ENCODE data around the gene SYNC.
"Not testable (repeated sequence)": the region's sequence is repeated elsewhere in the genome, so short reads cannot be mapped to it uniquely, and the experiment has no call there.

Gene SYNC

DNA sequence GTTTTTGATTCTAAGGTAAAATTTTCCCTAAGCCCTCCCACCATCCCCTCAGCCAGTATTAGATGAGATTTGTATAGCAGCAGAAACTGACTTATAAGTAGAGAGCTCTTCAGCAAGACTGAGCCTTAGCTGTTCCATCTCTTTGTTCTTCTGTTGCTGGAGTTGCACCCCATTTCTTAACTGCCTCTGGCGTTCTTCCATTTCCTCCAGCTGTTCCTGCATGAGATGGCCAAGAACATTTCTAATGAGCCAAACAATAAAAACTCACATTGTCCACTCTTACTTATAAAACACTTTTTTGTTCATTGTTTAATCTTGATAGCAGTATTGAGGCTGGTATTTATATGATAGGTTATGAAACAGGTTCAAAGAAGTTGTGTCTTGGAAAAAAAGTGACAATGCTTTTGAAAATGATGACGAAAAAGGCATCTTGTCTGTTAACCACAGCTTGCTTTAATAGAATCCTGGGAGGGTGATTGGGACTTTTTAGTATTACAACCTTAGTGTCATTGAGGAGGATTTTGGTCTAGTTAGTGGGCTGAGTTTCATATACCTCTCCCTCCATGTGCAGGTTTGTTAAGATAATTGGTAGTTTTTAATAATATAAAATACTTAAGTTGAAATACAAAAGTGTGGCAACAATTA is 18.3 kb downstream of the SYNC start:
- DNase-seq = no peak

DNA sequence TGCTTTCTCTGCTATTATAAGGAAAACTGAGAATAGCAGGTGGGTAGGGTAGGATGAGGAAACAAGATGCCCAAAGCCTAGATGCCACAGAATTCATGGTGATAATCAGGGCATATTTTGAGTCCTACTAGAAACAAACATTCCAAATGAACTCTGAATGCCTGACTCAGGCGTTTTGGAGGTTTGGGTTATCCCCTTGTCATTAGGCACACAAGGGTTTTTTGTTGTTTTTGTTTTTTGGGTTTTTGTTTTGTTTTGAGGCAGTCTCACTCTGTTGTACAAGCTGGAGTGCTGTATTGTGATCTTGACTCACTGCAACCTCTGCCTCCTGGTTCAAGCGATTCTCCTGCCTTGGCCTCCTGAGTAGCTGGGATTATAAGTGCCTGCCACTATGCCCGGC is 19.2 kb downstream of the SYNC start:
- DNase-seq = no peak

DNA sequence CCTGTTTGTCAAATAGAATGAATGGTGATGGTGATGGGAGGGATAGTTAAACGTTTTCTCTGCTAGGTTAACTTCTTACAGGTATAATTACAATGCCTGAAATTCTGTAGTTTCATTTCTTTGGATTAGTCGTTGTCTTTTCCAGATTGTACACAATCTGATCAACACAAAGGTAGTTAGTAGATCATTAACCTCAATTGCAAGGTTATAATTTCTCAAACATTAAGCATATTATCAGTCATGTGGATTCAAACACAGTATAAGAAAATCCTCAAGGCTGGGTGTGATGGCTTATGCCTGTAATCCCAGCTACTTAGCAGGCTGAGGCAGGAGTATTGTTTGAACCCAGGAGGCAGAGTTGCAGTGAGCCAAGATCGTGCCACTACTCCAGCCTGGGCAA is 20.6 kb downstream of the SYNC start:
- DNase-seq = no peak

DNA sequence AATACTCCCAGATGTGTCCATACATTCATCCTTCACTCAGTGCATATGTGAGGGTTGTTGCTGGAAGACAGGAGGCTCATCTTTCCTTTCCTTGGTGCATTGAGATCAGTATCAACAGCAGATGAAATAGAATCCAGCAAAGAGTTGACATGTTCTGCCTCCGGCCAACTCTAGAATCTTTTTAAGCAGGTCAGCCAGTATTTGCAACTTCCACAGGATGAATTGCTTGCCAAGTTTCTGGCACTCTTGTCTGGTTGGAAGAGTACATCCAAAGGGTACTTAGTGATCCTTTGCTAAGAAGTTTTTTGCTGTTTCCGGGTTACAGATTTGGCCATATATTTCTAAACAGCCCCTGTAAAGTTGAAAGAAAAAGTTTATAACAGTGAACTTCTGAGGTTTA is 21.1 kb downstream of the SYNC start:
- no peak for DNase-seq

DNA sequence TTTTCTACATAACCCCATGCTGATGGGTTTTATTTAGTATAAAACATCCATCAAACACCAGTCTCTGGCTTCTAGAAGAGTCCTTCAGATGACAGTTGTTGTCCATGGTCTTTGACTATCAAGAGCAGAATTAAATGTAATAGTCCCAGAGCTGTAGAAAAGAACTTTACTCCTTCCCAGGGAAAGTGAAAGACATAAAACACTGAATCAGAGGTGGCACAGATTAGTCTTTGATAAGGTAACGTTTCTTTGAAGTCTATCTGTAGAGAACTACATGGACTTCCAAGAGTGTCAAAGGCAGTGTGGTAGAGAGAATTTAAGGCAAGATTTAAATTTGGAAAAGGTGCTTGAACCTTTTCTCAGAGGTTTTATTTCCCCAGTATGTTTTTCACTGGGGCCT is 21.9 kb downstream of the SYNC start:
- no peak for DNase-seq

DNA sequence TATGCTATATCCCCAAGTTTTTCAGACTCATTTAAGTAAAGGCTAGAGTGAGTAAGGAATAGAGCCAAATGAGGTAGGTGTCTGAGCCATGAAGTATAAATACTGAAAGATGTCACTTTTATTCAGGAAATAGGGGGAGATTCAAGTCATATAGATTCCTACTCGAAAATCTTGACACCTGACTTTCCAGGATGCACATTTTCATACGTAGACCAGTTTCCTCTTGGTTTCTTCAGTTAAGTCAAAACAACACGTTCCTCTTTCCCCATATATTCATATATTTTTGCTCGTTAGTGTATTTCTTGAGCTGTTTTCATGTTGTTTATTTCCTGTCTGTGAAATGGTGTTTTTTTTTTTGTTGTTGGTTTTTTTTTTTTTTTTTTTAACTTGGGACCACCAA is 22.6 kb downstream of the SYNC start:
- DNase-seq = not testable (repeated sequence)

DNA sequence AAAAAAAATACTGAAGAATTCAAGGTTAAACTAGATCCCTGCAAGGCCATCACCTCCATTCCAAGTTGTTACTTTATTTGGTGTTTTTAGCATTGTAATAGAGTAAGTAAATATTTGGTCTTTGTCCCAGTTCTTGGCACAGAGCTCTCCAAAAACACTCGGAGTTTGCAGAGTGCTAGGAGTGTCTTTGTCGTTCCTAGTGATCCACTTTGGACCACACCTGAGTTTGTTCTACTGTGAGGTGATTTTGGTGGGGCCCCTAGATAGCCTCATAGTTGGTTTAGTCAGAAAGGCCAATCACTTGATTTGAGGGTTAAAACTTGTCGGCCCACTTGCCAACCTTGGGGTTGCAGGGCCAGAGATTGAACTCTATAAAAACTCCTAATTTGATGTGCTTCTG is 25.6 kb downstream of the SYNC start:
- DNase-seq = no peak

DNA sequence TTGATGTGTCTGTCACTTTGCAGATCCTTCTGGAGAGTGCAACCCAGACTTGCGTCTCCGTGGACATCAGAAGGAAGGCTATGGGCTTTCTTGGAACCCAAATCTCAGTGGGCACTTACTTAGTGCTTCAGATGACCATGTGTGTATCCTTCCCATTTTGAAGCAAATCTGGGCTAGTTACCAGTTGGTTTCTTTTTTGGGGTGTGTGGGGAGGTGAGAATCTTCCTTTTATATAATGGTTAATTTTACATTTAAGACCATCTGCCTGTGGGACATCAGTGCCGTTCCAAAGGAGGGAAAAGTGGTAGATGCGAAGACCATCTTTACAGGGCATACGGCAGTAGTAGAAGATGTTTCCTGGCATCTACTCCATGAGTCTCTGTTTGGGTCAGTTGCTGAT is 33.9 kb downstream of the SYNC start:
- DNase-seq = not testable (repeated sequence)

DNA sequence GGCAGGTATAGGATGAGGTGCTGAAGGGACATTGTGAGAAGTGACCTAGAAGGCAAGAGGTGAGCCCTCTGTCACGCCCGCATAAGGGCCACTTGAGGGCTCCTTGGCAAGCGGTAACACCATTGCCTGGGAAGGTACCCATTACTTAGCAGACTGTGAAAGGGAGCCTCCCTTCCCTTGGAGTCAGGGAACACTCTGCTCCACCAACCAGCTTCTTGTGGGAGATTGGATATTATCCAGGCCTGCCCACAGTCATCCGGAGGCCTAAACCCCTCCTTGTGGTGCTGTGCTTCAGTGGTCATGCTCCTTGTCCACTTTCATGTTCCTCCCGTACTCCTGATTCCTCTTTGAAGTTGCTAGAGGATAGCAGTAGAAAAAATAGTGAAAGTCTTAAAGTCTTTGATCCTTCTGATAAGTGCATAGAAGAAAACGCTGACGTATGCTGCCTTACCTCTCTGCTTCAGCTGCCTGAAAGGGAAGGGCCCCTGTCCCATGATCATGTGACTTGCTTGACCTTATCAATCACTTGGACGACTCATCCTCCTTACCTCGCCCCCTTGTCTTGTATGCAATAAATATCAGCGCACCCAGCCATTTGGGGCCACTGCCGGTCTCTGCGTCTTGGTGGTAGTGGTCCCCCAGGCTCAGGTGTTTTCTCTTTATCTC is 35.5 kb downstream of the SYNC start:
- no peak for DNase-seq

DNA sequence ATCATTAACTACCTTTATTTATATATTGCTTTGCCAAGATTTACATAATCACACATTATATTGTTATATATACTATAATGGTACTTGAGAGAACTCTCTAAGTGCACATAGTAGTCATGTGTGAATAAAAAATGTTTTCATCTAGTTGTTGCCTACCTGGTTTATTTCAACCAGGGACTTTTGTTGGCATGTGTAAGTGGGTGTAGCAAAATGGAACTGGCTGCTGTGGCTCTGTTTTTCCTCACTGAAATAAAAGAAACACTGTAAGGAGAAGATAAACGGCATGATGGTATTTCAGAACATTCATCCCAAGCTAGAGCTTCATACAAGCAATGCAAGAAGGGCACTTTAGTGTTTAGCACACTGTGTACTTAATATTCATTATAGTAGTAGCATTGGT is 36.7 kb downstream of the SYNC start:
- DNase-seq = no peak

DNA sequence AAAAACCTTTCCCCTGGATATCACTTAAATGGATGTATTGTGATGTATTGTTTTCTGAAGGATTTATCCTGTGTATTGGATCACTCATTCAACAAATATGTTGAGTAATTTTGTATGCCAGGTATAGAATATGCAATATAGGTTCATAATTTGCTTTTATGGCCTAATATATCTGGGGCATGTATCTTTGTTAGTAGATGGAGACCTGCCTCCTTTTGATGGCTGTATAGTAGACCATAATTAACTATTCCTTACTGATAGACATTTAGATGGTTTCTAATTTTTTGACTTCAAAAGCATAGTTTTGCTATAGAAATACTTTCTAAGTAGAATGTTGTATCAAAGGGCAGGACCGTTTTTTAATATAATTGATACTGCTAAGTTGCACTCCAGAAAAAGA is 43.0 kb downstream of the SYNC start:
- no peak for DNase-seq

DNA sequence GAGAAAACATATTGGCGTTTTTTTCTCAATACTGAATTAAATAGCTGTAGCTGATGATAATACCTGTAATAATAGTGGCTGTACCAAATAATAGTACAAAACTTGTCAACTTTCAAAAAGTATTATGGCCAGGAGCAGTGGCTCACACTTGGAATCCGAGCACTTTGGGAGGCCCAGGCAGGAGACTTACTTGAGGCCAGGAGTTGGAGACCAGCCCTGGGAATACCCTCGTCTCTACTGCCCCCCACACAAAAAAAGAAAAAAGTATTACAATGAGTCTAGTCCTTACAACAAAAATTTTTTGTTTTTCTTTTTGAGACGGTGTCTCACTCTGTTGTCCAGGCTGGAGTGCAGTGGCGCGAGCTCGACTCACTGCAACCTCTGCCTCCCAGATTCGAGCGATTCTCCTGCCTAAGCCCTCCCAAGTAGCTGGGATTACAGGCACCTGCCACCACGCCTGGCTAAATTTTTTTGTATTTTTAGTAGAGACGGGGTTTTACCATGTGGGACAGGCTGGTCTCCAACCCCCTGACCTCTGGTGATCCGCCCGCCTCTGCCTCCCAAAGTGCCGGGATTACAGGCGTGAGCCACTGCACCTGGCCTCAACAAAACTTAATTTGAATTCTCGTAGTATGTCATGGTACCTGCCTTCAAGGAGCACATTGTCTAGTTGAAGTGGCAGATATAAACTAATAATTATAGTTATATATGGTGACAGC is 50.2 kb downstream of the SYNC start:
- no peak for DNase-seq

DNA sequence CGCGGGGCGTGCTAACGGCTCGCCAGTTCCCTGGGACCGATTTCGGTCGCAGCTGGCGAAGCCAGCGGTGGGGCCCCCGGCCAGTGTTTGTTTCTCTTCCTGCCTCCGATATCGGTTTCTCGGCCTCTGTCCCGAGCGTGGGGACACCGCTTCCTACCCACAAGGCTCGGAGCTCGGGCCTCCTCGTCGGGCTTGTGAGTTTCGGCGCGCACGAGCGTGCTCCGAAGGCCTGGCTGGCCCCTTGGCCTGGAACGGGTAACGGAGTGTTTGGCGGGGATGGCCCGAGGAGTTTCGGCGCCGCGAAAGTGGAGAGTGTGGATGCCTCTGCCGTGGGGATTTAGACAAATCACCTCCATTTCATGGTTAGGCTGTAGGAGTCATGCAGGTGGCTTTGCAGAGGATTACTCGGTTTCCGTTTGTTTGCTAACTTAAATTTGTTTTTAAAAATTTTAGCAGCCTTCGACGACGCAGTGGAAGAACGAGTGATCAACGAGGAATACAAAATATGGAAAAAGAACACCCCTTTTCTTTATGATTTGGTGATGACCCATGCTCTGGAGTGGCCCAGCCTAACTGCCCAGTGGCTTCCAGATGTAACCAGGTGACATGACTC is 51.0 kb downstream of the SYNC start:
- no peak for DNase-seq

DNA sequence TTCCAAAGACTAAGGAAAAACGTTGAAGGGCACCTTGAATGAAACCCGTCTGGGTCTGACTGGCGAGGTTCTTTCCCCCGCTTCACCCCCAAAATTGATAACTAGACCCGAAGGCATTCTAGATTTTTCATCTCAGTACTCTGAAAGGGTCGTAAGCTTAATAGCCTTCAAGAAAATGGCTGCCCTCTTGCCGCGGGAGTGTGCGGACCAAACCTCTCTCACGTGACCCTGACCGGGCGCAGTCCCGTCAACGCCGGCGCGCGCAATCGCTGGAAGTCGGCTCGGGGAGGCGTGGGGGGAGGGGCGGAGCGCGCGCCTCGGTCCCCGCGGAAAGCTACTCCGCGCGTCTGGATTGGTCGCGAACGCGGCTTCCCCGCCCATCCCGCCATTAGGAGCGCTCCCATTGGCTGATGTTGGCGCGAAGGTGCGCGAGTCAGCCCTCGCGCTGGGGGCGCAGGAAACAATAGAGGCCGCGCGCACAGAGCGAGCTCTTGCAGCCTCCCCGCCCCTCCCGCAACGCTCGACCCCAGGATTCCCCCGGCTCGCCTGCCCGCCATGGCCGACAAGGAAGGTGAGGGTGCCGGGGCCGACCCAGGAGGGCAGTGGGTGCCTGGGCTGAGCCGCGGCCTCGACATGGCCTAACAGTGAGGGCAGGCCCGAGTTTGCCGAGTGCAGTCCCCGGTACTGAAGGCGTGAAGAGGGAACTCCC is 51.7 kb downstream of the SYNC start, which contains the start of gene RBBP4:
RBBP4 (plus strand) TSS at position 457 of the 709 bp plus-strand sequence; CDS start at position 556, 99 bp downstream.
- peak; percentile 99 for DNase-seq

DNA sequence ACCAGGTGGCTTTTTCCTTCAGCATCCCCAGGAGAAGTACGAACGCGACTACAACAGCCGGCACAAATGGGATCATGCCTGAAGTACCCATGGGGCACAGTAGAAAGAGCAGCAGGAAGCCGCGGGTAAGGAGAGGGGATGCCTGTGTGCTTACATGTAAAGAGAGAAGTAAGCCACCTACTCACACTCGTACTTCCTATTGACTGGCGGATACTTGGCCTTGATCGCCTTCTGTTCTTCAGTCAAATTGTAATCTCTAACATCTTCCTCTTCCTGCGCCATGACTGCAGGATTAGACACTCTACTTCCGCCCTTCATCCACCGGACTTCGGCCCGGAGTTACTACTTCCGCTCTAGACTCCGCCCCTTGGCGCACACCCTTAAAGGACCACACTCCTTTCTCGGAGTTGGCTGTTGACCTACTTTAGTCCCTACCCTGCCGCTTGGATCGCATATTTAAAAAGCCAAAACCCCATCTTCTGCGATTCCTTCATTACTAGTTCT is 52.3 kb downstream of the SYNC start, which contains the start of gene ZBTB8OS:
ZBTB8OS (minus strand) TSS at position 303 of the 504 bp plus-strand sequence; CDS start at position 282, 21 bp downstream.
- peak; percentile 99 for DNase-seq

DNA sequence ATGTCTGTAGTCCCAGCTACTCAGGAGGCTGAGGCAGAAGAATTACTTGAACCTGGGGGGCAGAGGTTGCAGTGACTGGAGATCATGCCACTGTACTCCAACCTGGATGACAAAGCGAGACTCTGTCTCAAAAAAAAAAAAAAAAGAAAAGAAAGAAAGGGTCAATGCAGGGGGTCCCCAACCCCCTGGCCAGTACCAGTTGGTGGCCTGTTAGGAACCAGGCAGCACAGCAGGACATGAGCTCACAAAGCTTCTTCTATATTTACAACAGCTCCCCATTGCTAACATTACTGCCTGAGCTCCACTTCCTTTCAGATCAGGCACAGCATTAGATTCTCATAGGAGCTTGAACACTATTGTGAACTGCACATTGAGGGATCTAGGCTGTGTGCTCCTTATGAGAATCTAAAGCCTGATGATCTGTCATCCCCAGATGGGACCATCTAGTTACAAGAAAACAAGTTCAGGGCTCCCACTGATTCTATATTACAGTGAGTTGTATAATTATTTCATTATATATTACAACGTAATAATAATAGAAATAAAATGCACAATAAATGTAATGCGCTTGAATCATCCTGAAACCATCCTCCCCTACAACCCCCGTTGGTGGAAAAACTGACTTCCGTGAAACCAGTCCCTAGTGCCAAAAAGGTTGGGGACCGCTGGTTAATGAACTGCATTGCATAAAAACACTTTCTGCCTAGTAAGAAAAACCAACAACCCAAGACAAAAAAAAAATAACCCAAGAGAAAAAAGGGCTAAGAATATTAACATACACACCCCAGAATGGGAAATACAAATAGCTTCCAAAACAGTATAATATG is 55.0 kb downstream of the SYNC start:
- no peak for DNase-seq

DNA sequence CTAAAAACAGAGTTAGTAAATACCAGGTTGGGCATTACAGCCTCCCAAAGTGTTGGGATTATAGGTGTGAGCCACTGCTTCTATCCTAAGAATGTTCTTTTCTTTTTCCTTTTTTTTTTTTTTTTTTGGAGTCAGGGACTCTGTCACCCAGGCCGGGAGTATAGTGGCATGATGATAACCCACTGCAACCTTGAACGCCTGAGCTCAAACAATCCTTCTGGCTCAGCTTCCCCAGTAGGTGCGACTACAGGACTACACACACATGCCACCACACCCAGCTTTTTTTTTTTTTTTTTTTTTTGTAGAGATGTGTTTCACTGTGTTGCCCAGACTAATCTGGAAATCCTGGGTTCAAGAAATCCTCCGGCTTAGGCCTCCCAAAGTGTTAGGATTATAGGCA is 58.1 kb downstream of the SYNC start:
- DNase-seq = no peak

DNA sequence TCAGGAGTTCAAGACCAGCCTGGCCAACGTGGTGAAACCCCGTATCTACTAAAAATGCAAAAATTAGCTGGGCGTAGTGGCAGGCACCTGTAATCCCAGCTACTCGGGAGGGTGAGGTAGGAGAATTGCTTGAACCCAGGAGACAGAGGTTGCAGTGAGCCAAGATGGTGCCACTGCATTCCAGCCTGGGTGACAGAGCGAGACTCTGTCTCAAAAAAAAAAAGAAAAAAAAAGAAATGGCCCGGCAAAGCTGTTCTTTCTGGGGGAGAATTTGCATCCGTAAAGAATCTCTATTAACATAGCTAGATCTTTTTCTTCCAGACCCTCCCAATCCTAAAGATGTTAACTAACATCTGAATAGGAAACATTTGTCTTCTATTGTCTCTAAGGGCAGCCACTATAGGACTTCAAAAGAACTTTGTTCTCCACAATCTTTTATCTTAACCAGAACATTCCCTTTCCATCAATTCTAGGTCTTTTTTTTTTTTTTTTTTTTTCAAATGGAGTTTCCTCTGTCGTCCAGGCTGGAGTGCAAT is 60.2 kb downstream of the SYNC start:
- DNase-seq = not testable (repeated sequence)

DNA sequence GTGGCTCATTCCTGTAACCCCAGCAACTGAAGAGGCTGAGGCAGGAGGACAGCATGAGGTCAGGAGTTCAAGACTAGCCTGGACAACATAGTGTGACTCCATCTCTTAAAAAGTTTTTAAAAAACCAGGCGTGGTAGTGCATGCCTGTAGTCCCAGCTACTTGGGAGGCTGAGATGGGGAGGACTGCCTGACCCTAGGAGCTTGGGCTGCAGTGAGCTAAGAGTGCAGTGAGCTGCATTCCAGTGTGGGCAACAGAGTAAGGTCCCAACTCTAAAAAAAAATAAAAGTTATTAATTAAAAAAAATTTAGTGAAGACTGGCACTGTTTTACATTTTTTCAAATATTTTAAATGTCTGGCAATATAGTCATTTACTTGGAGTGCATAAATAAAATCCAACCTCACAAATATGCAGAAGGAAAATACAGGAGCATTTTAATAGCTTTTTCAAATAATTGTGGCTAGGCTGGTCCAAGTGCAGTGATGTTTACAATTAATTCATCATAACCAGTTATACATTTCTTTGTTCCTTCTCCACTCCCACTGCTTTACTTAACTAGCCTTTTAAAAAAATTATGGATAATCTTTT is 63.0 kb downstream of the SYNC start:
- no peak for DNase-seq

DNA sequence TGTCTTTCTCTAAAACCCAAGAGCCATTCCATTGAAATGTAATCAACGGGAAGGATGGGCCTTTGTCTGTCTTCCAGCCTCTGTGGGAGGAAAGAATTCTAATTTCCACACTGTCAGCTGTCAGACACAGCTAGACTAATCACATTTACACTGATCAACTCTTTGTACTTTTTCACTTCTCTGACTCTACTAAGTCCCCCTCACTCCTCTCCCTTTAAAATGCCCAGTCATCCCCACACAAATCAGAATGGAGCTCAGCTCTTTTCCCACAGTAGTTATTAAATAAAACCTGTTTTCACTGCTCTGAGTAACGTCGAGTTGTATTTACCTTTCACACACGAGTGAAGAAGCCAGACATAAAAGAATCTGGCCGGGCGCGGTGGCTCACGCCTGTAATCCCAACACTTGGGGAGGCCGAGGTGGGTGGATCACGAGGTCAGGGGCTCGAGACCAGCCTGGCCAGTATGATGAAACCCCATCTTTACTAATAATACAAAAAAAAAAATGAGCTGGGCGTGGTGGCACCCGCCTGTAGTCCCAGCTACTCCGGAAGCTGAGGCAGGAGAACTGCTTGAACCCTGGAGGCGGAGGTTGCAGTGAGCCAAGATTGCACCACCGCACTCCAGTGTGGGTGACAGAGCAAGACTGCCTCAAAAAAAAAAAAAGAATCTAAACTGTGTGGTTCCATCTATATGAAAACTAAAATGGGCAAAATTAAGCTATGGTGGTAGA is 65.5 kb downstream of the SYNC start:
- no peak for DNase-seq
